GM18505 (cell line): Measurements from ENCODE around the gene RND3.

Source experiments
- ATAC-seq: cut with Tn5 transposase; IDR thresholded peaks from one replicate; pipeline ENCODE4 v1.9.1; 2021; ENCODE audit not compliant: unreplicated experiment
- POLR2A ChIP-seq: IDR thresholded peaks from 4 replicates; pipeline ENCODE4 v1.6.1; 2011; ENCODE audit warnings: borderline replicate concordance; ENCODE audit not compliant: insufficient read depth, insufficient read length; ENCODE audit errors: extremely low read depth

The RND3 gene

DNA sequence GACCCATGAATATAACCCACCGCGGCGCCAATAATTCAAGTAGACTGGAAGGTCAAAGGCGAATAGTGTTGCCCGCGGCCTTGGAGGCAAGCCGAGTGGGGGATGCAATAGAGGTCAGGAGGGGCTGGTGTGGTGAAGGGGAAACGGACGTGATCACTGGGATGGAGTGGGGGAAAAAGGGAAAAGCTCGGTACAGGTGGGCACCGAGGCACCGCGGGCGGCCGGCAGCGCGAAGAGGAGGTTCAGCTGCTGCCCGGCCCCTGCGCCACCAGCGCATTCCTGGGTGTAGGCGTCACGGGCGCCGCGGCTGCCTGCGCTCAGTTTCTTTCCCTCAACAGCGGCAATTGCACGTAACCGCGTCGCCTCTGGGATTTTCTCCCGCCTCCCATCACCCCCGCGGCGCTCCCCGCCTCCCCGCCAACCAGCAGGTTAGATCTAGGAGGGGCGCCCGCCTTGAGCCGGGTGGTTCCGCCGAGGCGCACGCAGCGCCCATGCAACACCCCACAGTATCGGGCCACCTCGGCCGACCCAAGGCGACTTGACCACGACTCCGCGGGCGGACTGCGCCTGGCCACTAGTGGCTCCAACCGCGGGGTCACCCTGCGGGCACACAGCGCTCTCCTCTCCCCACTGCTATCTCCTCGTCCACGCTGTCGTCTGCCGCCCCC is 1.5 kb downstream of the RND3 start:
- TF ChIP-seq POLR2A, result no peak
- no peak for ATAC-seq

DNA sequence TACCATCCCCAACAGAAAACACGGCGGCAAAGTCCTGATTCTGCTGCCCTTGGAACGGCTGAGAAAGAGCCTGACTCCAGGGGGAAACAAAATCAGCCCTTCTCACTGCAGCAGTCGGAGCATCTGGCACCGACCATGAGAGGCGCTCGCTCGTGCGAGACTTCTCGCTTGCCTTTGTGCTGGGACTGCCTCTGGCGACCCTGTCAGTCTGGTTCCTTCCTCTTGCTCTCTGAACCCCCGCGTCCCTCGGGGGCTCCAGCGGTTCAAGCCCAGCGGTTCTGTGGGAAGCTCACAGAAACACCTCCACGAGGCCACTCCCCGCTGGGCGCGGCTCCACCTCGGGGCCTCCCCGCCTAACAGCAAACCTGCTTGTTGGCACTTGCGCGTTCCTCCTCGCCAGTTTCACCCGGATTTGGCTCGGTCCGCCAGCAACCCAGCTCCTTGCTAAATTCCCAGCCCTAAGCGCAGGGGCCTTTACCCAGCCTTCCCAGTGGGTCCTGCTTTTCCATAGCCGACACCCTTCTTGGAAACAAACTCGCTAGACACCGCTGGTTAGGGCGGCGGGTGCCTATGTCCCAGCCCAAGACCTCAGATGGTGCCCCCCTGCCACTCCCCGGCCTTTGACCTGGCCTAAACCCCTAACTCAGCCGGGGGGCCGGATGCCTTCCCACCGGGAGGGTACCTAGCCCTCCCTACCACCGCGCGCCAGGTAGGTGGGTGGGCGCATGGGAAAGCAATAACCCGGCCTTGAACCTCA is 2.2 kb downstream of the RND3 start:
- ATAC-seq, result no peak
- no peak for TF ChIP-seq POLR2A

DNA sequence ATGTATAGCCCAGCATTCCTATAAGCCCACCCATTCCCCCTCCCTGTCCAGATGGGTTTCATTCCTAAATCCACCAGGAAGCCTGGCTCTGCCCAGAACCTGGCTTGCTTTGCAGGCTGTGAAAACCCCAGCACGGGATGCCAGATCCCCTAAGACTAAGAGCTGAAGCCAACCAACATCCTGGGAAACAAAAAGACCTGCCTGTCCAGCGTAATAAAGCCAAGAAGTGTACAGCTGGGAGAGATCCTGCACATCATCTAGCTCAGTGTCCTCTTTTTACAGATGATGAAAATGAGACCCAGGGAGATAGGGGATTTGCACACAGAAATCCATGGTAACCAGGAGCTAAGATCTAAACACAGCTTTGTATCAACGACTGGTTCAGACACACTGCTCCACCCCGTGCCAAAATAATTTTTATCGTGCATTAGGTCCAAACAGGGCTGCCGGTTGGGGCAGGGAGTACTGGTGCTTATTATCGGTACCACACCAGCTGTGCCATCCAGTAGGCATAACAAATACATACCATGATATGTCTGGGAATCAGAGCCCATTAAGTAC is 2.9 kb downstream of the RND3 start:
- TF ChIP-seq POLR2A, result no peak
- ATAC-seq, result no peak

DNA sequence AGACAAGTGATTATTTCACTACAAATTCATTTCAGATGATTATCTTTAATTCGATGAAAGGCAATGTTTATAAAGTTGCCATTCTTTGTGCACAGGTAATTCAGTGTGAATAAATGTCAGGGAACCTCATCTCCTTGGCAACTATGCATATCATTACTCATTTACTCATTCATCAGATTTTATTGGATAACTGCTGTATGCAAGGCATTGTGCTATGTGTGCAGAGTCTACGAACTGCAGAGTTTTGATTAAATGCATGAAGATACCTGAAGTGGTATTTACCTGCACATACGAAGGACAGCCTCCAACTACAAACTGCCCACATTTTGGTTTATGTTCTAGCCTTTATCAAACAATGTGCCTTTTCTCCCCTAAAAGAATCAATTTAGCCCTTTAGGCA is 3.5 kb downstream of the RND3 start:
- no peak for TF ChIP-seq POLR2A
- ATAC-seq, result no peak

DNA sequence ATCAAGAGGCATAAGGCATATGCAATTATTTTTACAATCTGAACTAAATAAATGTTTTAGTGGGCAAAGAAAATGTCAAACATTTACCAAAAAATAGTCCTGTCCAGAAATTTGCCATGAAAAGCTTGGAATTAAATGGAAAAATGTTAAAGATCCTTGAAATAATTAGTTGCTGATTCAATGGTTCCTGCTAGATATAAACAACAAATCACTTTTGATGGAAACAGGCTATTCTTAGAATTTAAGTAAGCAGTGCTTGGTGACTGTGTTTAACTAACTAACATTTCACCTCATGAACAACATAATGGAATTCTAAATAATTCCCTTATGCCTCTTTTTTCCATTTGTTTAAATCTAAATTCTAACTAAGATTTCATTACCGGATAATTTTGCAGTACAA is 3.9 kb downstream of the RND3 start:
- ATAC-seq, result no peak
- TF ChIP-seq POLR2A, result no peak

DNA sequence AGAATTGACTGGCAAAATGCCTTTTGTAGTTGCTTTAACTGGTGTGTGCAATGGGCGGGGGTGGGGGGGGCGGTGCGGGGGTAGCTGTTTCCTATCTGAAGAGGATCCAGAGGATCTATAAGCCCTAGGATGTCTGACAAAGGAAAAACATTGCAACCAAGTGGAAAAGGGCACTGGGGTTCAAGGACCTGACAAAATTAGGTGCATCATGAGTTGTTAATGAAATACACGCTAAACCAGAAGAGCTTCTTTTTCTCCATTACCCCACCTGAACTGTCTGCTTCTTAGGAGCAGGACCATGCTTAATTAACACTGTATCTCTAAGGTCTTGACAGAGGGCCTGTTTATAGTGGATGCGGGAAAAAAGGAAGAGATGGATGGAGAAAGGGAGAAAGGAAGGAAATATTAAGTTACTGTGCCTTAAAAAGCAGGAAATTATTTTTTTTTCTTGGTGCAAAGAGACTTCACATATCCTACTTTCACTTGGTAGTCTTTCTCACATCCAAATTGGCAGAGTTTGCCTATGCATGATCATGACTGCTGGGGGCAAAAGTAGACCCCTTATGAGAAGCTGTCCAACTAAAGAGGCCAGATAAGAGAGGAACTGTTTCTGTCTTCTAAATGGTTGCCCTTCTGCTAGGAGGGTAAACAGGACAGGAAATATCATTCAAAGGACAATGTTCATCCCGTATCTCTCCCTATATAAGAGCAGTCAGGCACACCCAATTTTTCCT is 4.6 kb downstream of the RND3 start:
- ATAC-seq, result no peak
- no peak for TF ChIP-seq POLR2A

DNA sequence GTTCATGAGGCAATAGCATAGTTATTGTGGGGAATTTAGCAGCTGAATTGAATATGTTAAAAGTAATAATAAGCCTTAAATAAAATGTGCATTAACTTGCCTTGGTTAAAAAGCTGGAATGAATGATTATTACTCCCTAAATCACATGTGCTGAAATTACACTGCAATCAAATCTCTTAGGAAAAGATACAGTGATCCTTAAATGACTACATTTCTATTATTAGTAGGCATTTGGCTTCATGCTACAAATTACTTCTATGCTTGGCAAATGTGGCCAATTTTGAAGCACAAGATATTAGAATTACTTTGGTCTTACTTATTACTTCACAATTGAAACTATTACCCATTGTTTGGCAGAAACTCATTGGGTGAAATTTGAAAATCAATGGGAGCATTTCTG is 5.4 kb downstream of the RND3 start:
- no peak for TF ChIP-seq POLR2A
- no peak for ATAC-seq

DNA sequence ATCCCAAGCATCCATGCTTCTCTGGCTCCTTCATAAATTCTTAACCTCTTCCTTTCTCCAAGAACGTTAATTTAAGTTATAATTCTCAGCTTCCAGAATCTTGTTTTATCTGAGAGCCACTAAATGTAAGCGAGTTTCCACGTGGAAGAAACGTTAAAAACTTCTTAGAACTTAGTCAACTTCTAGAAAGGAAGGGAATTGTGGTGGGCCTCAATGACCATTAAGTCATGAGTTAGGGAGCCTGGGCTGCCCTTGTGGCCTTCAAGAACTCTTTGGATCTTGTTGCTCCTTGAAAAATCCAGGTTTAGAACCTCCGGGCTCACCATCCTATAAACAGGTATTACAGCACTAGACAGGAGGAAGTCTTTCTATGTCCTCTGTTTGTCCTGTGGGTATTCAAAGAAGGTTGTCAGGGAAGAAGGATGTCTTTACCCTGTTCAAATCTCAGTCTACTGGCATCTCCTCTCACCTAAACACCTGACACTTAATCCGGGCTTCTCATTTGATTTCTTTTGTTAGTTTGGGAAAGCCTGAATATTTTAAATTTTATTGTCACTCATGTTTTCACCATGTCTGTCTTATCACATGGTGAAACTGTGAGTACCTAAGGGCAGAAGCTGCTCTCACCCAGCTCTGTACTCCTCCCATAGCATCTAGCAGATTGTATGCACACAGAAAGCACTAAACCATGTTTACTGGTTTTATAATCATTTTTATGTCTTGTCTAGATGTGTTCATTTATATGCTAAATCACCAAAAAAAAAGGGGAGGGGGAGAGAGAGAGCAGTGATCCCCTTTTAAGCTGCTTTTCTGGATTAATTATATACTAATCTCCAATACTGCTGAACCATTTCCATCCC is 6.3 kb downstream of the RND3 start:
- no peak for TF ChIP-seq POLR2A

DNA sequence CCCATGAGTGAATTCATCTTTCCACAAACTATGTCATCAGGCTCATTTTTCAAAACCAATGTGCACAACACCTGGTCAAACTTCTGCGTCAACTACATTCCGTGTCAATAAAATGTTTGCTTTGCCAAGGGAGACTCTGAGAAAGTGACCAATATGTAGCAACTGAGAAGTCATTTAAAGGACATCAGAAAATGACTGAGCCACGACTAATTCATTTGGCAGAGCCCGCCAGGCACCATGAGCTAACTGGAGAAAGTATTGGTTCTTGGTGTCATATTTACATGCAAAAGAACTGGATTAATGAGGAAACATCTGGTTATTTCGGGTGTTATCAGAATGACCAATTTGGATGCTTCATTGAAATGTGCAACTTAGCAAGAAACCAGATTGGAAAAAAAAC is 7.2 kb downstream of the RND3 start:
- no peak for ATAC-seq
- no peak for TF ChIP-seq POLR2A

More for the DNA sequence above, 6.3 kb downstream of the RND3 start:
- no peak for ATAC-seq

DNA sequence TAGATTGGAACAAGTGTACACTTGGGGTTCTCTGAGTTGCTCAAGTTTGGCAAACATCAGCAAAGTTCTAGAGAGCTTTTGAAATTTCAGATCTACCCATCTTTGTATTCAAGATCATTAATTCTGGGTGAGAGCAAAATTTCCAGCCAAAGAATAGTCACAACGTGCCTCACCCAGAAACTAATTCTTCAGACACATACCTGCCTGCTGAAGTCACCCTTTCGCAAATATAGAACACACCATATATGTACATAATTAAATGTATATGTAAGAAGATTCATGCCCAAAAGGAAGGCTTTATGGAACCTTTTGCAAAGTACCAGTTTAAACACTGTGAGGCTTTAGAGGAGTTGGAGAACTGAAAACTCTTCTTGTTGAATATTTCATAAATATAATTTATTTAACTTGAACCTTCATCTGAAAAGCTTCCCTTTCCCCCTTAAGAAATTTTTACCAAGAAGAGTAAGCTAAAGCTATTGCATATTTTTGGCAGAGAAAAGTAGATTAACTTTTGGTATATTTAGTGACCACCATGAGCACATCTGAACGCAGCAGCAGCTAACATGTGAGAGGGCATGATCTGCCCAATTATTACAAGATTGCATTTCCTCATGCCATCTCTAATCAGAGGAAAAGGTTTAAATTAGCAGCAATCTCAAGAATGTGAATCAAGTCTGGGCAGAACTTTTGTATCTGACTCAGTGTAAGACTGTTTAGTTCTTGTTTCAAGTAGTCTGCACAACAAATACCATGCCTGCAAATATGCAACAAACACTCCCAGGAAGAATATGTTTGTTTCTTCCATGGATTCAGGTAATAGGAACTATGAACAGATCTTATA is 8.2 kb downstream of the RND3 start:
- TF ChIP-seq POLR2A, result no peak
- no peak for ATAC-seq

DNA sequence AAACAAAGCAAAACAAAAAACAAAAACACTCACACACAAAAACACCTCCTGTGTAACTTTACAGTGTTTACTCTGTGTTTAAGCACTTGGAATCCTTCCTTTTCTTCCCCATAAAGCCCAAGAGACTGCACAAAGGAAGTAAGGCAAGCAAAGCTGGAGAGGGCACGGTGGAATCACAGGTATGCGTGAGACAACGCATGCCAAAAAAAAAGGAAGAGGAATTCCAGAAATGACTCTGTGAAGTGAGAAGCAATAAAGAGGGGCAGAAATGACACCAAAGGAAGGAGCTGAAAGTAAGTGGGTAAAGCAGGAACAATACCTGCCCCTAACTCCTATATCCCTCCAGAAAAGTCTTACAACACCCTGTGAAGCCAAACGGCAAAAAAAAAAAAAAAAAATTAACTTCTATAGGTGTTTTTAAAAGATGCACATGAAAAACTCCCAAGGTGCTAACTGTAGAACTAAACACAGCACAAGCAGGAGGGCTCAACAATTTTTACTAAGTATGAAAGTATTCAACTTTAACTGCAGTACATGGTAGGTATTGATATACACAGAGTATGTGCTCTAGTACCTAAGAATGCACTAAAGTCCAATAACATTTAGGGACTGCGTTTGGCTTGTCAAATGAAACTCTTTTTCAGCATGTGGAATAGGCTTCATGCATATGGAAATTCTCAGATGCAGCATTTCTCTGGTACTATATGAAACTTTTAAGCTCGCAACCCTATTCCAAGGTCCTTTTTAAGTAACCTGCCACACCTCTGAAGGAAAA is 9.1 kb downstream of the RND3 start:
- TF ChIP-seq POLR2A, result no peak
- no peak for ATAC-seq

DNA sequence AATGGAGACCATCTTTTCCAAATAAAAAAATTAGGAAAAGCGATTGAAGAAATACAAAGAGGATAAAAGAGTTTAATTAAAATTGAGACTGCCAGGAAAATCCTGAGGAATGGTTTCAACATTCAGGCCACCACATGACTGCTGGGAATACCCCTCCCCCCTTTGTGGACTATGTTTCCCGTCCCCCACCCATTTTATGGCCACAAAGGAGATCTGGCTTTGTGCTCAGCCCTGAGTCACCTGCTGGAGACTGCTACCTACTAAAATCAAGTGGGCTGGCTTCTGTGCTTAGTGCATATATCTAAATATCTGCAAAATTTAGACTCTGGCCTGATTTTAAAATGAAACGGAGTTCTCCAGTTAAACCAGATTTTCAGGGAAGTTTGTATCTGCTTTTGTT is 10.1 kb downstream of the RND3 start:
- TF ChIP-seq POLR2A, result no peak

DNA sequence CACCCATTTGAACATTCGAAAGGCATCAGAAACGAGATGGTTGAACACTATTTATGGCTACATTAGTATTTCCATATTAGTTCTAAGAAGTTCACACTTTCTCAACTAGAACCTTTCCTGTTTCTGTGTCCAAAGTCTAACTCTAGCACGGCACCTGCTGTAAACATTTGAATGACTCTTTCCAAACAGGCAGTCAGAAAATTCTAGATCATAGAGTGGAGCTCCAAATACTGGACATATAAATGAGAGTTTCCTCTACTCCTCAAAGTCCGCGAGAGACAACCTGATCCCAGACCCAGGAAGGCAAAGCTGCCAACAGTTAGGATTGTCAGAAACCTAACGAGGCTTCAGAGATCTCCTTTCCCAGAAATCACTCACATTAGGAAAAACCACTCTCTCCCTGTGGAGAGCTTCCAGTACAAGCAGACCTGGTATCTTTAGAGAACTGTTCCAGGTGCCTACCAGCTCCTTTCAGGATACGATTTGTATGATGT is 10.6 kb downstream of the RND3 start:
- no peak for ATAC-seq
- no peak for TF ChIP-seq POLR2A

More for the DNA sequence above, 10.1 kb downstream of the RND3 start:
- ATAC-seq, result no peak
